H1 (cell line): ENCODE results near the gene INAFM1. TPM values are rescaled to one million over a fixed set of nuclear protein-coding genes. Genes with fewer than 3 reads are reported as not detected.

Source experiments
- GABPA ChIP-seq: IDR thresholded peaks from 2 replicates; pipeline ENCODE4 v1.6.1; 2011; ENCODE audit warnings: mild to moderate bottlenecking, low read length, moderate library complexity, borderline replicate concordance; ENCODE audit not compliant: insufficient read depth
- POLR2AphosphoS5 ChIP-seq: IDR thresholded peaks from 2 replicates; pipeline ENCODE4 v1.6.1; 2011; ENCODE audit warnings: low read depth, low read length
- SRF ChIP-seq: IDR thresholded peaks from 2 replicates; pipeline ENCODE4 v1.6.1; 2011; ENCODE audit warnings: mild to moderate bottlenecking, low read depth, low read length, moderate library complexity
- TBP ChIP-seq: IDR thresholded peaks from 2 replicates; pipeline ENCODE4 v1.6.1; 2011; ENCODE audit warnings: low read depth, low read length, improper control_type of control experiment
- polyA plus RNA-seq, 7 experiments: library from polyadenylated mRNA; depleted of rRNA in 3 of 7; stranded (reverse) in 5 of 7; unstranded in 2 of 7; fragments of >200 nt in 5 of 7; fragments of 200-250 nt in 2 of 7; gene quantifications; 1 replicate in 5 of 7; 2 replicates in 1 of 7; 4 replicates in 1 of 7; pipeline versions ENCODE4 v1.2.1 to v1.2.3, GENCODE V29; 2011 to 2013; ENCODE audit warnings: missing spikeins in 2 of 7, mixed read lengths in 2 of 7
- total RNA-seq: library from RNA; stranded (reverse); fragmentation: NEBNext Ultra II Directional; extraction: Animal tissue kit (Norgen Biotek cat#: 25700); gene quantifications from 2 replicates; pipeline ENCODE4 v1.2.1, GENCODE V29; 2021

Gene INAFM1
- total and polyA plus RNA-seq, 2 of the 8 experiments (the other 6 are each of a cell fraction or from before 2014, with no cell fraction given): 2.6 to 3.4 TPM

DNA sequence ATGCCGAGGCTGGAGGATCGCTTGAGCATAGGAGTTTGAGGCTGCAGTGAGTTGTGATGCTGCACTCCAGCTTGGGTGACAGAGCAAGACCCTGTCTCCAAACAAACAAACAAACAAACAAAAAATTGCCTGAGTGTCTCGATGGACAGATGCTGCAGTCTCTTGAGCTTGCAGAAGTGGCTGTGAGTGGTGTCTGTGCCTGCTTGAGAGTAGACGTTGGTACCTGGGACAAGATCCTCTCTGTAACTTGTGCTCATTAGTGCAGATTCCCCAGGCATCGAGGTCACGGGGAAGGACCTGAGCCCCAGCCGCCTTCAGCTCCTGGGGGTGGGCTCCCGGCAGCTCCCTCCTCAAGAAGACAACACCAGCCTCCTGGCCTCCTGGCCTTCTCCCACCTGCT is 48.7 kb downstream of the INAFM1 start (continued):
- TF ChIP-seq GABPA: no peak
- no peak for TF ChIP-seq SRF
- TF ChIP-seq TBP: no peak
- no peak for TF ChIP-seq POLR2AphosphoS5
- TF ChIP-seq, all 59 proteins: peak for 0
